Keratinocyte (primary cell): ENCODE results near the gene ROBO2. TPM values are rescaled to one million over a fixed set of nuclear protein-coding genes. Genes with fewer than 3 reads are reported as not detected.
A peak's percentile ranks its signal among the peaks of the same experiment; 100 is the strongest.

Experiments
- DNase-seq: peaks from one replicate; pipeline ENCODE4 v3.0.0-alpha.2; 2011; ENCODE audit warnings: low read depth, missing footprints, low spot score
- FAIRE-seq: peaks from 2 replicates; lab custom pipeline; 2011; peaks lifted over from hg19 to GRCh38; lab: Jason Lieb, UNC
- H2AFZ ChIP-seq: 2 replicates; pipeline ENCODE4 v1.6.0; 2012; ENCODE audit warnings: low read length, control low read depth, inconsistent platforms; ENCODE audit not compliant: control insufficient read depth
- H3K27ac ChIP-seq: 2 replicates; pipeline ENCODE4 v1.5.1; 2011; ENCODE audit warnings: low read length; ENCODE audit not compliant: control insufficient read depth, insufficient read depth
- H3K27me3 ChIP-seq: 3 replicates; pipeline ENCODE4 v1.6.0; 2011; ENCODE audit warnings: low read length; ENCODE audit not compliant: control insufficient read depth, insufficient read depth; ENCODE audit errors: extremely low read depth
- H3K36me3 ChIP-seq, 2 experiments: 2 replicates in 1 of 2; 3 replicates in 1 of 2; pipeline ENCODE4 v1.5.1; 2011; ENCODE audit warnings: low read length in 2 of 2, mild to moderate bottlenecking in 1 of 2; ENCODE audit not compliant: control insufficient read depth in 2 of 2, insufficient read depth in 2 of 2; ENCODE audit errors: extremely low read depth in 1 of 2
- H3K4me1 ChIP-seq: 3 replicates; pipeline ENCODE4 v1.5.1; 2011; ENCODE audit warnings: low read length; ENCODE audit not compliant: control insufficient read depth, insufficient read depth; ENCODE audit errors: extremely low read depth
- H3K4me2 ChIP-seq: 3 replicates; pipeline ENCODE4 v1.6.0; 2011; ENCODE audit warnings: low read depth, low read length; ENCODE audit not compliant: control insufficient read depth, insufficient read depth; ENCODE audit errors: extremely low read depth
- H3K4me3 ChIP-seq, 3 experiments: fragments of 200-600 bp in 1 of 3; sonication (generic) in 1 of 3; 2 replicates in 2 of 3; 3 replicates in 1 of 3; pipeline ENCODE4 v1.5.1; 2011 to 2016; ENCODE audit warnings: low read length in 3 of 3, mild to moderate bottlenecking in 3 of 3, control low read depth in 2 of 3, inconsistent platforms in 1 of 3, low read depth in 1 of 3, mixed read lengths in 1 of 3, mixed run types in 1 of 3, moderate library complexity in 1 of 3; ENCODE audit not compliant: control insufficient read depth in 2 of 3, insufficient read depth in 2 of 3; ENCODE audit errors: extremely low read depth in 1 of 3
- H3K79me2 ChIP-seq: 2 replicates; pipeline ENCODE4 v1.6.0; 2012; ENCODE audit warnings: low read length; ENCODE audit not compliant: control insufficient read depth, insufficient read depth
- H3K9ac ChIP-seq: 3 replicates; pipeline ENCODE4 v1.6.0; 2011; ENCODE audit warnings: low read length; ENCODE audit not compliant: control insufficient read depth, insufficient read depth; ENCODE audit errors: extremely low read depth
- H3K9me1 ChIP-seq: 3 replicates; pipeline ENCODE4 v1.6.0; 2011; ENCODE audit warnings: low read length; ENCODE audit not compliant: control insufficient read depth, insufficient read depth; ENCODE audit errors: extremely low read depth
- H3K9me3 ChIP-seq: 2 replicates; pipeline ENCODE4 v1.5.1; 2012; ENCODE audit warnings: low read depth, low read length; ENCODE audit not compliant: control insufficient read depth
- H4K20me1 ChIP-seq: 3 replicates; pipeline ENCODE4 v1.6.0; 2011; ENCODE audit warnings: low read length; ENCODE audit not compliant: control insufficient read depth, insufficient read depth; ENCODE audit errors: extremely low read depth
- CTCF ChIP-seq, 3 experiments: IDR thresholded peaks in 1 of 3; conservative IDR thresholded peaks in 1 of 3; optimal IDR thresholded peaks in 1 of 3; 2 replicates in 2 of 3; 3 replicates in 1 of 3; pipeline versions ENCODE3 to v1.5.1; 2011; ENCODE audit warnings: low read length in 3 of 3, mild to moderate bottlenecking in 3 of 3, moderate library complexity in 2 of 3, control low read depth in 1 of 3, inconsistent platforms in 1 of 3; ENCODE audit not compliant: insufficient read depth in 2 of 3; ENCODE audit errors: extremely low read depth in 1 of 3
- EZH2 ChIP-seq: IDR thresholded peaks from one replicate; pipeline ENCODE4 v1.6.1; 2012; ENCODE audit warnings: inconsistent platforms, mild to moderate bottlenecking, low read length, moderate library complexity
- dilution Hi-C: fragments of 300-500 bp; cut with MboI; formaldehyde crosslinking; loops from one replicate; pipeline ENCODE4 v1.7.0; 2020; ENCODE audit warnings: low sequenced_read_pairs; ENCODE audit not compliant: extremely low pct_ligation_motif_present
- polyA plus RNA-seq, 5 experiments: library from polyadenylated mRNA; depleted of rRNA in 3 of 5; stranded (reverse) in 3 of 5; stranded (forward) in 1 of 5; unstranded in 1 of 5; fragments of >200 nt; gene quantifications; 1 replicate in 1 of 5; 2 replicates in 3 of 5; 3 replicates in 1 of 5; pipeline versions ENCODE4 v1.2.1 to v1.2.3, GENCODE V29; 2011 to 2012; ENCODE audit warnings: missing spikeins in 2 of 5, low read depth in 1 of 5, low replicate concordance in 1 of 5

Gene ROBO2
- polyA plus RNA-seq, 1 donor (not counting 4 experiments of a cell fraction or from before 2014, with no cell fraction given): 0.30 TPM

- Histone ChIP-seq H3K4me1 (peaks cover 3% of the 10 kb centered on the region), H3K9me1 (no peaks in the 10 kb centered on the region), H3K27ac (no peak overlapping the region), H3K9me3 (no peaks in the 10 kb centered on the region), H3K27me3 (no peaks in the 10 kb centered on the region), H3K4me3 (no peak overlapping the region), H3K79me2 (no peaks in the 10 kb centered on the region), H2AFZ (no peak overlapping the region), H3K36me3 (no peaks in the 10 kb centered on the region), H3K9ac (no peak overlapping the region), H3K4me2 (no peak overlapping the region), H4K20me1 (no peaks in the 10 kb centered on the region)
- TF ChIP-seq EZH2 (no peak), CTCF (optimal IDR thresholded peaks at IDR 0.05 in 1 of 3, IDR thresholded peaks at IDR 0.05 in 1 of 3, conservative IDR thresholded peaks at IDR 0.05 in 1 of 3; ENCODE audit: extremely low read depth in 1 of 3, insufficient read depth in 2 of 3, low read length in 3 of 3) (no peak)
- DNase-seq (no peak), FAIRE-seq (no peak)
- dilution Hi-C loops: no loop called here
Measured at GRCh38 chr3:77365152-77365551, 325.3 kb downstream of the ROBO2 start.

DNA sequence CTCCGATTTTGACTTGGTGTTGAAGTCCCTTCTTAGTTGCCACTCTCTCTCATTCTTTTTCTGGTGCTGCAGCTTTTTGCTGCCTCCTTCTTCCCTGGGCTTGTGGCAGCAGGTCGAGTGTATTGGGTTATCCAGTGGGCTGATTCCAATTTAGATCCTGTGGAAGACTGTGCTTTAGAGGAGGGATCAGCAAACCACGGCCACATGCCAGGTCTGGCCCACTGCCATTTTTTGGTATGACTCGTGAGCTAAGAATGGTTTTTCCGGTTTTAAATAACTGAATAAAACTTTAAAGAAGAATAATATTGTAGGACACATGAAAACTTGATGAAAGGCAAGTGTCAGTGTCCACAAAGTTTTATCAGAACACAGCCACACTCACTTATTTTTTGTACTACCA, 330.5 kb downstream of the ROBO2 start:
- Histone ChIP-seq H3K4me1 (peaks cover 10% of the 10 kb centered on the region), H3K4me2 (peak overlapping the region; percentile 68), H3K9ac (no peak overlapping the region), H3K9me1 (no peaks in the 10 kb centered on the region), H3K36me3 (no peaks in the 10 kb centered on the region), H3K4me3 (no peak overlapping the region), H4K20me1 (no peaks in the 10 kb centered on the region), H3K27ac (no peak overlapping the region), H3K79me2 (no peaks in the 10 kb centered on the region), H3K9me3 (no peaks in the 10 kb centered on the region), H3K27me3 (no peaks in the 10 kb centered on the region), H2AFZ (no peak overlapping the region)
- FAIRE-seq (peak; percentile 86), DNase-seq (peak; percentile 41)
- TF ChIP-seq EZH2: no peak
- no peak for TF ChIP-seq CTCF (optimal IDR thresholded peaks at IDR 0.05 in 1 of 3, IDR thresholded peaks at IDR 0.05 in 1 of 3, conservative IDR thresholded peaks at IDR 0.05 in 1 of 3; ENCODE audit: extremely low read depth in 1 of 3, insufficient read depth in 2 of 3, low read length in 3 of 3)
- dilution Hi-C loops: no loop called here
